ENCODE measurements around the gene ANGPTL2.

Gene ANGPTL2

DNA sequence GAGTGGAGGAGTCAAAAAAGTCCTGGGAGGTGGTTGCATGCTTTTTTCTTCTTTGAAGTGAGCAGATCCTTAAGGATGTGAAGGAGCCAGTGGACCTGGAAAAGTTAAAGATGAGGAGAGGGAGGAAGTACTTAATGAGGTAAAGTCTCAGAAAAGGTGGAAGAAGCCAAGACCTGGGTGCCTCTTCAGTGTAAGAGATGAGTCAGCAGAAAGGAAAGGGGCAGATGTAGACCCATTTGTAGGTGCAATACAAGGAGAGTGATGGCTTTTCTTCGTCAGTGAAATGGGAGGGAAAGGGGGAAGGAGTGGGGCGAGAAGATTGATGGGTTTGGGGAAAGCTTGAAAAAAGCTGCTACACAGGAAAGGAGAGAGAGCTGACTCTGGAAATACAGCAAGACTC, 82.9 kb downstream of the ANGPTL2 start:
- no peak overlapping the region for H3K9ac ChIP-seq (ENCODE audit: low read depth, low read length)
- H3K9me3 ChIP-seq (ENCODE audit: control insufficient read depth, insufficient read depth, low read length), result no peaks in the 10 kb centered on the region
- H3K36me3 ChIP-seq (ENCODE audit: insufficient read depth, low read length), result no peaks in the 10 kb centered on the region
- H3K4me1 ChIP-seq (ENCODE audit: insufficient read depth, low read length), result no peaks in the 10 kb centered on the region

DNA sequence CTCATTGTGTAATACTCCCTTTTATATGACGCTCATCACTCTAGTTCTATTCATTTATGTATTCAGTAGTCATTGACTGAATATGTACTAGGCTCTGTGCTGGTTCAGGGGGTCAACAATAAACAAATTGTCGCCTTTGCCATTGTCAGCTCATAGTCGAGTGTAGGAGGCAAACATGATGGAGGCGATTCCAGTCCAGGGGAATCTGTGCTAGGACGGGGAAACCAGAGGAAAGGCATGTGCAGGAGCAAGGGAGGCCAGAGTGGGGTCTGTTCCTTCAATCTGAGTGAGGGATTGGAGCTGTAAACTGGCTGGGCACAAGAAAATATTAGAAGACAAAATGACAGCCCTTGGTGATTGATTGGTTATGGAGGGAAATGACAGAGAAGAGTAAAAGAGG, 83.9 kb downstream of the ANGPTL2 start:
- Histone ChIP-seq H3K9ac (ENCODE audit: low read depth, low read length) (no peak overlapping the region), H3K36me3 (ENCODE audit: insufficient read depth, low read length) (no peaks in the 10 kb centered on the region), H3K4me1 (ENCODE audit: insufficient read depth, low read length) (no peaks in the 10 kb centered on the region), H3K9me3 (ENCODE audit: control insufficient read depth, insufficient read depth, low read length) (no peaks in the 10 kb centered on the region)

Data from ES-I3 (cell line).